Ascending aorta (tissue), 2 donors: ENCODE data around the gene METAP1D. TPM values are rescaled to one million over a fixed set of nuclear protein-coding genes. Genes with fewer than 3 reads are reported as not detected.
"Not testable (repeated sequence)": the region's sequence is repeated elsewhere in the genome, so short reads cannot be mapped to it uniquely, and the experiment has no call there.

Experiments
- DNase-seq, 2 donors: peaks; one replicate each; pipeline ENCODE4 v3.0.0-alpha.2; 2019; ENCODE audit warnings: low spot score in 2 of 2
- H3K27ac ChIP-seq, 2 donors: fragments of 200-600 bp; sonication (generic); one replicate each; pipeline ENCODE4 v1.5.1; 2016 to 2017; ENCODE audit warnings: mild to moderate bottlenecking in 1 of 2
- H3K27me3 ChIP-seq: fragments of 200-600 bp; sonication (generic); one replicate; pipeline ENCODE4 v1.5.1; 2017
- H3K36me3 ChIP-seq, 2 donors: fragments of 200-600 bp; sonication (generic); one replicate each; pipeline ENCODE4 v1.5.1; 2016
- H3K4me1 ChIP-seq, 2 donors: fragments of 200-600 bp; sonication (generic); one replicate each; pipeline ENCODE4 v1.5.1; 2016 to 2017; ENCODE audit warnings: mild to moderate bottlenecking in 1 of 2
- H3K4me3 ChIP-seq, 2 donors: fragments of 200-600 bp; sonication (generic); one replicate each; pipeline ENCODE4 v1.5.1; 2016 to 2017; ENCODE audit warnings: mild to moderate bottlenecking in 1 of 2
- H3K9me3 ChIP-seq, 2 donors: fragments of 200-600 bp; sonication (generic); one replicate each; pipeline ENCODE4 v1.5.1; 2016
- intact Hi-C: fragments of 100-400 bp; cut with DNase I; formaldehyde crosslinking; loops from one replicate; pipeline ENCODE4 v1.15.1; 2023
- total RNA-seq: library from RNA; depleted of rRNA; stranded (reverse); fragments of >200 nt; gene quantifications from one replicate; pipeline ENCODE4 v1.1.0, GENCODE V29; 2016
- TF ChIP-seq, protein P1 (sequence below), 3 experiments: fragments of 200-600 bp in 2 of 3; fragments of 450-650 bp in 1 of 3; sonication (generic) in 2 of 3; IDR thresholded peaks; one replicate each; pipeline ENCODE4 v1.5.1; 2016 to 2019; ENCODE audit warnings: antibody characterized with exemption in 3 of 3, mild to moderate bottlenecking in 1 of 3, moderate library complexity in 1 of 3

Gene METAP1D
- total RNA-seq, 1 donor from 2014 or later, result not detected

DNA sequence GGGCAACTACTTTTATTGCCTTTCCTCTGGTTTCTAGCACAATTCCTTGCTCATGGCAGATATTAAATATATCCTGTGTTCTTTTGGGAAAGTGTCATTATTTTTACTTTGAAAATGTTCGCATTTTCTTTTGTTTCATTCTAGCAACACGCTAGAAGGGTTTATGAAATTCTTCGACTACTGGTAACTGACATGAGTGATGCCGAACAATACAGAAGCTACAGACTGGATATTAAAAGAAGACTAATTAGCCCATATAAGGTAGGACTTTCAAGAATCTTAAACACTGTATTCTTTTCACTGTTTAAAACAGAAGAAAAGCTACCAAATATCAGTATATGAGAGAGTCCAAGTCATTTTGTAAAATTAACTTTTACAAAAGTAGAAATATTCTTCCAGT is 20.6 kb upstream of the METAP1D start:
- Histone ChIP-seq H3K27me3 (no peaks in the 10 kb centered on the region), H3K36me3 (peaks cover 28 to 48% of the 10 kb centered on the region in 2 donors), H3K27ac (no peak overlapping the region), H3K4me1 (no peaks in the 10 kb centered on the region), H3K4me3 (no peak overlapping the region), H3K9me3 (no peaks in the 10 kb centered on the region)
- no peak for DNase-seq
- TF ChIP-seq, protein P1, sequence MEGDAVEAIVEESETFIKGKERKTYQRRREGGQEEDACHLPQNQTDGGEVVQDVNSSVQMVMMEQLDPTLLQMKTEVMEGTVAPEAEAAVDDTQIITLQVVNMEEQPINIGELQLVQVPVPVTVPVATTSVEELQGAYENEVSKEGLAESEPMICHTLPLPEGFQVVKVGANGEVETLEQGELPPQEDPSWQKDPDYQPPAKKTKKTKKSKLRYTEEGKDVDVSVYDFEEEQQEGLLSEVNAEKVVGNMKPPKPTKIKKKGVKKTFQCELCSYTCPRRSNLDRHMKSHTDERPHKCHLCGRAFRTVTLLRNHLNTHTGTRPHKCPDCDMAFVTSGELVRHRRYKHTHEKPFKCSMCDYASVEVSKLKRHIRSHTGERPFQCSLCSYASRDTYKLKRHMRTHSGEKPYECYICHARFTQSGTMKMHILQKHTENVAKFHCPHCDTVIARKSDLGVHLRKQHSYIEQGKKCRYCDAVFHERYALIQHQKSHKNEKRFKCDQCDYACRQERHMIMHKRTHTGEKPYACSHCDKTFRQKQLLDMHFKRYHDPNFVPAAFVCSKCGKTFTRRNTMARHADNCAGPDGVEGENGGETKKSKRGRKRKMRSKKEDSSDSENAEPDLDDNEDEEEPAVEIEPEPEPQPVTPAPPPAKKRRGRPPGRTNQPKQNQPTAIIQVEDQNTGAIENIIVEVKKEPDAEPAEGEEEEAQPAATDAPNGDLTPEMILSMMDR (IDR thresholded peaks at IDR 0.05), result no peak
- intact Hi-C loops, result no loop called here

DNA sequence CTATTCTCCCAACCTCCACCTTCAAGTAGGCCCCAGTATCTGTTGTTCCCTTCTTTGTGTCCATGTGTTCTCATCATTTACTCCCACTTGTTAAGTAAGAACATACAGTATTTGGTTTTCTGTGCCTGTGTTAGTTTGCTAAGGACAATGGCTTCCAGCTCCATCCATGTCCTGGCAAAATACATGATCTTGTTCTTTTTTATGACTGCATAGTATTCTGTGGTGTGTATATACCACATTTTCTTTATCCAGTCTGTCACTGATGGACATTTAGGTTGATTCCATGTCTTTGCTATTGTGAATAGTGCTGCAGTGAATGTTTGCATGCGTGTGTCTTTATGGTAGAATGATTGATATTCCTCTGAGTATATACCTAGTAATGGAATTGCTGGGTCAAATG is 15.8 kb upstream of the METAP1D start:
- H3K27ac ChIP-seq, H3K4me3 ChIP-seq, H3K27me3 ChIP-seq, H3K4me1 ChIP-seq, intact Hi-C loops, DNase-seq, H3K9me3 ChIP-seq: not testable (repeated sequence)
- H3K36me3 ChIP-seq, result peaks cover 19 to 26% of the 10 kb centered on the region in 2 donors

DNA sequence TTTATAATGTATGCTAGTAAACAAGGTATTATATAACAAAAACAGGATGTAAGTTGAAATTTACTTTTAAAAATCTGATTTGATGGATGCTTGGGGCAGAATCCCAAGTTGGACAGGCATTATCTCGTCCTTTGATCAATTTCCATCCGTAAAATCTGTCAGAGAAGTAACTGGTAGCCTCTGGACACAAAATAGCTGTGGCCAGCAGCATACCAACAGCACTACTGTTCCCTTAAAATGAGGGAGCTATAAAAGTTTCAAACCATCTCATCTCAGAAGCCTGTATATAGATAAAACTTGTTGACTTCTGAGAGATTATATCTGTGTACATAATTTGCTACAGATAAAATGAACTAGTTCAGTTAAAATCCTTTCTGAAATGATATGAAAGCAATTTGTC is 14.7 kb upstream of the METAP1D start:
- no peak overlapping the region for H3K27ac ChIP-seq
- intact Hi-C loops, result no loop called here
- DNase-seq, result no peak
- H3K4me3 ChIP-seq, result no peak overlapping the region
- H3K27me3 ChIP-seq, result no peaks in the 10 kb centered on the region
- TF ChIP-seq, protein P1 (IDR thresholded peaks at IDR 0.05), result no peak
- no peaks in the 10 kb centered on the region for H3K4me1 ChIP-seq
- peaks cover 9 to 15% of the 10 kb centered on the region in 2 donors for H3K36me3 ChIP-seq
- no peaks in the 10 kb centered on the region for H3K9me3 ChIP-seq

DNA sequence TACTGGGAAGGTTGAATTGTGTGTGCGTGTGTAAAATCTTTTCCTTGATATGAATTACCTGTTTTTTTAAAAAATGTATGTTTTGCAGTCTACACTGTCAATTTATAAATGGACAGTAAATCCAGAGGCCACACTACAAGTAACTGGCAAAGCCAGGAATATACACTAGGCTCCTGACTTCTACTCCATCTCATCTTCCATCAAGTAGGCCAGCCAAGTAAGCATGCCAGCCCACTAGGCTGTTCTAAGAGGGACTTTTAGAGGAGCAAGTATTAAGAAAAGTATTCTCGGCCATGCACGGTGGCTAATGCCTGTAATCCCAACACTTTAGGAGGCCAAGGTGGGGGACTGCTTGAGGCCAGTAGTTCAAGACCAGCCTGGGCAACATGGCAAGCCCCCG is 13.0 kb upstream of the METAP1D start:
- Histone ChIP-seq H3K9me3 (no peaks in the 10 kb centered on the region), H3K36me3 (peaks cover 8 to 10% of the 10 kb centered on the region in 2 donors), H3K27me3 (no peaks in the 10 kb centered on the region), H3K27ac (no peak overlapping the region), H3K4me3 (no peak overlapping the region), H3K4me1 (no peaks in the 10 kb centered on the region)
- intact Hi-C loops, result no loop called here
- no peak for DNase-seq
- TF ChIP-seq, protein P1 (IDR thresholded peaks at IDR 0.05), result no peak

DNA sequence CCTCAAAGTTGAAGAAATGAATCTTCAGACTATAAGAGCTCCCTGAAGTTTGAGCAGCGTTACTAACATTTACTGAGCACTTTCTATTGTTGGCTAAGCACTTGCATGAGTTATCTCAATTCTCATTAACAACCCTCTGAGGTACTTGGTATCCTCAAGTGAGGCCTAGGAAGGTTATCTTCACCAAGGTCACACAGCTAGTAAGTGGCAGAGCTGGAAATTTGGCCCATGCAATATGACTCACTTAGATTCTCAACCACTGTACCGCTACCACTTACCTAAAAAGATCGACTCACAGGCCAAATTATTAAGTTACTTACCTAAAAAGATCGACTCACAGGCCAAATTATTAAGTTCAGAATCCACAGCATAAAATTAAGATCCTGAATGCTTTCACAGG is 8.7 kb upstream of the METAP1D start:
- H3K9me3 ChIP-seq, result no peaks in the 10 kb centered on the region
- intact Hi-C loops, result no loop called here
- TF ChIP-seq, protein P1 (IDR thresholded peaks at IDR 0.05), result no peak

DNA sequence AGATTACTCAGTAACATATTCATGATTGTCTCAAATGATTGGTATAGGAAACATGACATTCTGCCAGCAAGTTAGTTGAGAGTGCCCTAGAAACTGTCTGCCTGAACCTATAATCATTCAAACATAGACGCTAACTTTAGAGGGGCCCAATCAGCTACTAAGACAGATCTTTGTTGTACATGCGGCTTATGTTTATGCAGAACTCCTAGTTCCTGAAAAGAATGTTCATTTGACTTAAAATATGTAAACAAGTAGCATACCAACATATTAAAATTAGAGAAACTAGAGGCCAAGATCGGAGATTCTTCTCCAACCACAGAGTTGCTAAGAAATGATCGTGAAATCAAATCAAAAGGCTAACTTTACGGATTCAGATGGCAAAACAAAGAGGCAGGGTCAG is 4.2 kb upstream of the METAP1D start:
- no peaks in the 10 kb centered on the region for H3K9me3 ChIP-seq
- no peak overlapping the region for H3K27ac ChIP-seq
- H3K4me1 ChIP-seq, result no peaks in the 10 kb centered on the region
- intact Hi-C loops, result no loop called here
- H3K4me3 ChIP-seq, result no peak overlapping the region
- DNase-seq, result no peak
- TF ChIP-seq, protein P1 (IDR thresholded peaks at IDR 0.05), result no peak
- H3K36me3 ChIP-seq, result no peaks in the 10 kb centered on the region
- H3K27me3 ChIP-seq, result no peaks in the 10 kb centered on the region

More for the DNA sequence above, 8.7 kb upstream of the METAP1D start:
- Histone ChIP-seq H3K36me3 (no peaks in the 10 kb centered on the region), H3K27me3 (no peaks in the 10 kb centered on the region), H3K4me1 (no peaks in the 10 kb centered on the region), H3K27ac (no peak overlapping the region), H3K4me3 (no peak overlapping the region)
- DNase-seq, result no peak
